ENCODE measurements around the gene AIG1. TPM values are rescaled to one million over a fixed set of nuclear protein-coding genes. Genes with fewer than 3 reads are reported as not detected.

AIG1 gene
- total RNA-seq, 1 experiment from 2014 or later = 51.1 TPM

DNA sequence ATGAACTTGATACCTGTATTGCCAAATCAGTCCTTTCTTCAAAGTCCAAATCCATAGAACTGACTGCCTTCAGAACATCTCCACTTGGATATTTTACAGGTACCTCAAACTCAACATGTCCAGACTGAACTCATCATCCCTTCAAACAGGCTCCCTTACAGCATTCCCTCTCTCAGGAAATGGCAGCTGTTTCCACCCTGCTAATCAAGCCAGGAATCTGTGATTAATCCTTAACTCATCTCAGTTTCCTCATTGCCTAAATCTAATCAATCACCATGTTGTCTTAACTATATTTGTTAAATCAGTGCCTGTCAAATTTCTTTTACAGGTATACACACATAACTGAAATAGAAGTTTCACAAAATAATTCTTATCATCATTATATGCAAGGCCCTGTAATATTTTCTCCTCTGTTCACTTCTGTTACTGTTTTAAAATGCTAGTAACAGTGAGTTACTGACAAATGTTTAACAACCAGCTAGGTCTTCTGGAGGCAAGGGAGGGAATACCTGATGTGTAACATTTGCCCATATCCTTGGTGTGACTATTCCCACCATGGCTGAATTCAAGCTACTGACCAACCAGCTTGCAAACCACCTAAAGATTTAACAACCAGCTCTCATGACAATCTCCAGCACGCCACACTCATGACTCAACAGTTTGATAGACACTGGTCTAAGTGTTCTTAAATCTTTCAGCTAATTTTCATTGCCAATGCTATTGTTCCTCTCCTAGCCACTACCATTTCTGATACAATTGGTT lies 264.9 kb downstream of the AIG1 start:
- ATAC-seq (no peak), DNase-seq (ENCODE audit: low read depth, low spot score) (no peak)
- intact Hi-C loops (cut with micrococcal nuclease) = no loop called here
- Histone ChIP-seq H3K79me2 (ENCODE audit: insufficient read depth, low read length) (no peaks in the 10 kb centered on the region), H4K20me1 (ENCODE audit: insufficient read depth) (no peaks in the 10 kb centered on the region), H3K9me2 (ENCODE audit: insufficient read depth) (no peaks in the 10 kb centered on the region), H3K27me3 (ENCODE audit: insufficient read depth, low read length) (no peaks in the 10 kb centered on the region), H3K9ac (ENCODE audit: low read length) (no peak overlapping the region), H2AFZ (ENCODE audit: low read depth, low read length, poor library complexity, severe bottlenecking) (no peak overlapping the region), H3K4me3 (replicated peaks in 1 of 2; ENCODE audit: low read depth in 1 of 2, low read length in 2 of 2) (no peak overlapping the region), H3K4me1 (ENCODE audit: control insufficient read depth in 1 of 2, insufficient read depth in 2 of 2, low read length in 2 of 2) (peaks cover 0 to 17% of the 10 kb centered on the region in 2 experiments; a peak in 2 of 4 replicates), H3K27ac (ENCODE audit: low read depth, low read length) (no peak overlapping the region), H3K9me3 (ENCODE audit: control insufficient read depth in 1 of 2, insufficient read depth in 1 of 2, low read depth in 1 of 2, low read length in 2 of 2) (no peaks in the 10 kb centered on the region), H3K4me2 (ENCODE audit: low read length) (peak overlapping the region; percentile 24; the same call in 1 of the 2 replicates), H3K36me3 (ENCODE audit: control insufficient read depth in 1 of 2, insufficient read depth in 2 of 2, low read length in 2 of 2) (no peaks in the 10 kb centered on the region)
- POLR2A ChIA-PET = no interaction called here
- no TSS peak for BruUV-seq (replicated peaks)
- CTCF ChIA-PET = no interaction called here
- TF ChIP-seq EGR1 (IDR thresholded peaks at IDR 0.05; ENCODE audit: low read depth) = no peak
- TF ChIP-seq FOSL1 (IDR thresholded peaks at IDR 0.05; ENCODE audit: low read depth) = 0 out of 2 replicates have a peak, but pooled peaks have one; percentile 15
- RAD21 ChIA-PET (ENCODE audit: low non-redundant PET in 1 of 2, low total read pairs in 2 of 2, uncharacterized antibody in 2 of 2, unreplicated experiment in 2 of 2) = no interaction called here

DNA sequence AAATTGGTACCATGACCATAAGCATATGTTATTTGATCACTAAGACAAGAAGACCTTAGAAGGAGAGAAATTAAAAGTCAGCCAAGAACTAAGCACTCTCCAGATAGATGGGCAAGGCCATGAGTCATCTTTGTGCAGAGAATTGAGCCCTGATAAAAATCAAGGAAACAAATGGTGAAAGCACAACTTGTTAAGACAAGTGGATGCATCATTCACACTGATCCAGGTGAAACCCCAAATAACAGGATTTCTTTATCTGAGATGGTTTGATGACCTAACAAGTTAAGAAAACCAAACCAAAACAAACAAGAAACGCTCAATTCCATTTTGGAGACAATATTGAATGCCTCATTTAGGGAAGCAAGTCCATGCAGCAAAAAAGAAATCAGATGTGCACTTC lies 268.2 kb downstream of the AIG1 start:
- no TSS peak for BruUV-seq (replicated peaks)
- Histone ChIP-seq H3K36me3 (ENCODE audit: control insufficient read depth in 1 of 2, insufficient read depth in 2 of 2, low read length in 2 of 2) (no peaks in the 10 kb centered on the region), H3K9me2 (ENCODE audit: insufficient read depth) (no peaks in the 10 kb centered on the region), H3K79me2 (ENCODE audit: insufficient read depth, low read length) (no peaks in the 10 kb centered on the region), H2AFZ (ENCODE audit: low read depth, low read length, poor library complexity, severe bottlenecking) (no peak overlapping the region), H3K4me1 (ENCODE audit: control insufficient read depth in 1 of 2, insufficient read depth in 2 of 2, low read length in 2 of 2) (peaks cover 0 to 27% of the 10 kb centered on the region in 2 experiments; a peak in 3 of 4 replicates), H3K4me3 (replicated peaks in 1 of 2; ENCODE audit: low read depth in 1 of 2, low read length in 2 of 2) (no peak overlapping the region), H3K27me3 (ENCODE audit: insufficient read depth, low read length) (no peaks in the 10 kb centered on the region), H3K9me3 (ENCODE audit: control insufficient read depth in 1 of 2, insufficient read depth in 1 of 2, low read depth in 1 of 2, low read length in 2 of 2) (no peaks in the 10 kb centered on the region), H3K27ac (ENCODE audit: low read depth, low read length) (no peak overlapping the region), H3K4me2 (ENCODE audit: low read length) (no peak overlapping the region), H4K20me1 (ENCODE audit: insufficient read depth) (no peaks in the 10 kb centered on the region), H3K9ac (ENCODE audit: low read length) (no peak overlapping the region)
- DNase-seq (ENCODE audit: low read depth, low spot score) = no peak
- TF ChIP-seq, protein P1, sequence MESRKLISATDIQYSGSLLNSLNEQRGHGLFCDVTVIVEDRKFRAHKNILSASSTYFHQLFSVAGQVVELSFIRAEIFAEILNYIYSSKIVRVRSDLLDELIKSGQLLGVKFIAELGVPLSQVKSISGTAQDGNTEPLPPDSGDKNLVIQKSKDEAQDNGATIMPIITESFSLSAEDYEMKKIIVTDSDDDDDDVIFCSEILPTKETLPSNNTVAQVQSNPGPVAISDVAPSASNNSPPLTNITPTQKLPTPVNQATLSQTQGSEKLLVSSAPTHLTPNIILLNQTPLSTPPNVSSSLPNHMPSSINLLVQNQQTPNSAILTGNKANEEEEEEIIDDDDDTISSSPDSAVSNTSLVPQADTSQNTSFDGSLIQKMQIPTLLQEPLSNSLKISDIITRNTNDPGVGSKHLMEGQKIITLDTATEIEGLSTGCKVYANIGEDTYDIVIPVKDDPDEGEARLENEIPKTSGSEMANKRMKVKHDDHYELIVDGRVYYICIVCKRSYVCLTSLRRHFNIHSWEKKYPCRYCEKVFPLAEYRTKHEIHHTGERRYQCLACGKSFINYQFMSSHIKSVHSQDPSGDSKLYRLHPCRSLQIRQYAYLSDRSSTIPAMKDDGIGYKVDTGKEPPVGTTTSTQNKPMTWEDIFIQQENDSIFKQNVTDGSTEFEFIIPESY (IDR thresholded peaks at IDR 0.05; ENCODE audit: extremely low read depth, insufficient replicate concordance, low read length) = no peak
- TF ChIP-seq JUND (IDR thresholded peaks at IDR 0.05) (no peak), SRF (IDR thresholded peaks at IDR 0.05; ENCODE audit: low read depth) (no peak), SP1 (IDR thresholded peaks at IDR 0.05; ENCODE audit: low read depth) (no peak), CTCF (IDR thresholded peaks at IDR 0.05 in 2 of 3, conservative IDR thresholded peaks at IDR 0.05 in 1 of 3; ENCODE audit: borderline replicate concordance in 1 of 3, insufficient read depth in 1 of 3, low read depth in 2 of 3, low read length in 2 of 3) (no peak), ELF1 (IDR thresholded peaks at IDR 0.05; ENCODE audit: borderline replicate concordance, low read depth) (no peak), EZH2phosphoT487 (IDR thresholded peaks at IDR 0.05; ENCODE audit: borderline replicate concordance) (no peak), SIN3A (IDR thresholded peaks at IDR 0.05; ENCODE audit: low read depth) (no peak), POLR2A (IDR thresholded peaks at IDR 0.05; ENCODE audit: borderline replicate concordance, extremely low read depth, insufficient read depth, insufficient read length) (no peak), CEBPB (IDR thresholded peaks at IDR 0.05; ENCODE audit: low read depth) (no peak)
- TF ChIP-seq, protein P2, sequence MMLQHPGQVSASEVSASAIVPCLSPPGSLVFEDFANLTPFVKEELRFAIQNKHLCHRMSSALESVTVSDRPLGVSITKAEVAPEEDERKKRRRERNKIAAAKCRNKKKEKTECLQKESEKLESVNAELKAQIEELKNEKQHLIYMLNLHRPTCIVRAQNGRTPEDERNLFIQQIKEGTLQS (IDR thresholded peaks at IDR 0.05) = no peak
- no peak for ATAC-seq
- intact Hi-C loops (cut with micrococcal nuclease) = no loop called here
- ChIA-PET CTCF (no interaction called here), RAD21 (ENCODE audit: low non-redundant PET in 1 of 2, low total read pairs in 2 of 2, uncharacterized antibody in 2 of 2, unreplicated experiment in 2 of 2) (no interaction called here), POLR2A (no interaction called here)
